Spleen (tissue), 11 donors: Measurements from ENCODE around the gene FBXL17. TPM values are rescaled to one million over a fixed set of nuclear protein-coding genes. Genes with fewer than 3 reads are reported as not detected.

Experiments
- DNase-seq: peaks from one replicate; pipeline ENCODE4 v3.0.0-alpha.2; 2020
- H3K27ac ChIP-seq, 8 donors: fragments of 200-600 bp; sonication (generic) in 7 of 8; 1 replicate in 4 of 8; 2 replicates in 4 of 8; pipeline versions ENCODE4 v1.5.0 to v1.8.0; 2016 to 2021; ENCODE audit warnings: inconsistent platforms in 4 of 8, mild to moderate bottlenecking in 4 of 8, moderate library complexity in 1 of 8
- H3K27me3 ChIP-seq, 7 donors: fragments of 200-600 bp; sonication (generic) in 6 of 7; replicated peaks in 1 of 7; 1 replicate in 4 of 7; 2 replicates in 3 of 7; pipeline versions ENCODE4 v1.5.0 to v1.8.0; 2016 to 2021; ENCODE audit warnings: inconsistent platforms in 3 of 7, mild to moderate bottlenecking in 1 of 7
- H3K36me3 ChIP-seq, 6 donors: fragments of 200-600 bp; sonication (generic) in 5 of 6; 1 replicate in 4 of 6; 2 replicates in 2 of 6; pipeline versions ENCODE4 v1.5.0 to v1.8.0; 2016 to 2021; ENCODE audit warnings: inconsistent platforms in 2 of 6
- H3K4me1 ChIP-seq, 6 donors: fragments of 200-600 bp; sonication (generic) in 5 of 6; 1 replicate in 3 of 6; 2 replicates in 3 of 6; pipeline versions ENCODE4 v1.5.0 to v1.8.0; 2016 to 2021; ENCODE audit warnings: inconsistent platforms in 3 of 6
- H3K4me3 ChIP-seq, 8 donors: fragments of 200-600 bp; sonication (generic) in 7 of 8; 1 replicate in 4 of 8; 2 replicates in 4 of 8; pipeline versions ENCODE4 v1.5.0 to v1.8.0; 2016 to 2021; ENCODE audit warnings: inconsistent platforms in 4 of 8, mild to moderate bottlenecking in 4 of 8, moderate library complexity in 2 of 8
- H3K9me3 ChIP-seq, 8 donors: fragments of 200-600 bp; sonication (generic) in 7 of 8; 1 replicate in 4 of 8; 2 replicates in 4 of 8; pipeline versions ENCODE4 v1.5.0 to v1.8.0; 2016 to 2021; ENCODE audit warnings: inconsistent platforms in 4 of 8
- POLR2A ChIP-seq, 3 donors: fragments of 450-650 bp; IDR thresholded peaks; one replicate each; pipeline ENCODE4 v1.5.1; 2017; ENCODE audit warnings: antibody characterized with exemption in 3 of 3, mild to moderate bottlenecking in 1 of 3
- POLR2AphosphoS5 ChIP-seq, 3 donors: sonication (generic); formaldehyde crosslinking; IDR thresholded peaks; one replicate each; pipeline ENCODE4 v1.5.1; 2017; ENCODE audit warnings: antibody characterized with exemption in 3 of 3
- WGBS, 5 donors: extraction: QIAGEN DNeasy Blood & Tissue Kit in 3 of 5; methylation state at CpG; one replicate each; pipeline versions ENCODE4 v1.1.5 to v1.1.7; 2013 to 2018; 5-methylcytosine and 5-hydroxymethylcytosine counted together
- intact Hi-C: fragments of 100-400 bp; cut with DNase I; formaldehyde crosslinking; loops from one replicate; pipeline ENCODE4 v1.15.0; 2023; ENCODE audit warnings: low total_unique reads
- polyA plus RNA-seq, 3 donors: library from polyadenylated mRNA; stranded (reverse); fragments of 200-250 nt; gene quantifications; one replicate each; pipeline ENCODE4 v1.2.1, GENCODE V29; 2013
- total RNA-seq, 7 donors: library from RNA; depleted of rRNA in 3 of 7; stranded (reverse); fragments of >200 nt in 3 of 7; fragmentation: NEBNext Ultra II Directional in 4 of 7; extraction: Animal tissue kit (Norgen Biotek cat#: 25700) in 4 of 7; gene quantifications; one replicate each; pipeline versions ENCODE4 v1.1.0 to v1.2.1, GENCODE V29; 2016 to 2021
- TF ChIP-seq, protein P1 (sequence below), 11 experiments: fragments of 200-600 bp in 7 of 11; fragments of 450-650 bp in 4 of 11; sonication (generic) in 4 of 11; IDR thresholded peaks in 8 of 11; conservative IDR thresholded peaks in 3 of 11; 1 replicate in 7 of 11; 2 replicates in 4 of 11; pipeline versions ENCODE4 v1.4.0 to v1.8.0; 2016 to 2021; ENCODE audit warnings: antibody characterized with exemption in 11 of 11, inconsistent platforms in 4 of 11, mild to moderate bottlenecking in 1 of 11
- donor health status: healthy with polysubstance abuse.
- donor health status: DM: no; HTN: no; CAD: no; lungs with moderate emphysema.
- donor health status: DM: no; HTN: no; CAD: no.
- donor health status: Bipolar disorder and iron deficiency.
- donor health status: healthy.
- donor health status: DM: no; HTN: no; CAD: no.
- donor health status: DM: yes; HTN: yes; CAD: no.

Gene FBXL17
- total and polyA plus RNA-seq, 10 donors = 5.1 to 39.9 (median 21.8) TPM

DNA sequence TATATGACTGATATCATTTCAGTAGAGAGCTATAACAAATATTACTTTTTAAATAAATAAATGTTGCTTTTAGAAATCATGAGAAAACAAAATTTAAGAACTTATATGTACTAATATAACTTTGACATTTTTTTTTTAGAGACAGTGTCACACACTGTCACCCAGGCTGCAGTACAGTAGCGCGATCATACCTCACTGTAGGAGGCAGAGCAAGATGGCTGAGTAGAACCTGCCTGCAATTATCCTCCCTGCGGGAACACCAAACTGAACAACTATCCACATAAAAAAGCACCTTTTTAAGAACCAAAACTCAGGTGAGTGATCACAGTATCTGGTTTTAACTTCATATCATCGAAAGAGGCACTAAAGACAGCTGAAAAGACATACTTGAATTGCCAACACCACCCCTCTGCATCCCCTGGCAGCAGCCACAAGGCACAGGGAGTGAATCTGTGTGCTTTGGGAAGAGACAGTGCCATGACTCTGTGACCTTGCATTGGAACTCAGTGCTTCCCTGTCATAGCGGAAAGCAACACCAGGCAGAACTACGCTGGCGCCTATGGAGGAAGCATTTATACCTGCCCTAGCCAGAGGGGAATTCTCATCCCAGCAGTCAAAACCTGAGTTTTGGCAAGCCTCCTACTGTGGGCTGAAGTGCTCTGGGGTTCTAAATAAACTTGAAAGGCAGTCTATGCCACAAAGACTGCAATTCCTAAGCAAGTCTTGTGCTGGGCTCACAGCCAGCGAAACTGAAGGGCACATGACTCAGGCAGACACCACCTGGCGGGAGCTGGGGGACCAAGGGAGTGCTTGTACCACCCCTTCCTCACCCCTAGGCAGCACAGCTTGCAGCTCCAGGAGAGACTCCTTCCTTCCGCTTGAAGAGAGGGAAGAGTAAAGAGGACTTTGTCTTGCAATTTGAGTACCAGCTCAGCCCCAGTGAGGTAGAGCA is 142.7 kb downstream of the FBXL17 start:
- 83 to 97% (median 89%) methylated on average over 7 to 10 of the region's 10 CpGs for WGBS, 5 donors
- no peak for TF ChIP-seq POLR2AphosphoS5 (IDR thresholded peaks at IDR 0.05)
- no peak for TF ChIP-seq POLR2A (IDR thresholded peaks at IDR 0.05)
- TF ChIP-seq, protein P1, sequence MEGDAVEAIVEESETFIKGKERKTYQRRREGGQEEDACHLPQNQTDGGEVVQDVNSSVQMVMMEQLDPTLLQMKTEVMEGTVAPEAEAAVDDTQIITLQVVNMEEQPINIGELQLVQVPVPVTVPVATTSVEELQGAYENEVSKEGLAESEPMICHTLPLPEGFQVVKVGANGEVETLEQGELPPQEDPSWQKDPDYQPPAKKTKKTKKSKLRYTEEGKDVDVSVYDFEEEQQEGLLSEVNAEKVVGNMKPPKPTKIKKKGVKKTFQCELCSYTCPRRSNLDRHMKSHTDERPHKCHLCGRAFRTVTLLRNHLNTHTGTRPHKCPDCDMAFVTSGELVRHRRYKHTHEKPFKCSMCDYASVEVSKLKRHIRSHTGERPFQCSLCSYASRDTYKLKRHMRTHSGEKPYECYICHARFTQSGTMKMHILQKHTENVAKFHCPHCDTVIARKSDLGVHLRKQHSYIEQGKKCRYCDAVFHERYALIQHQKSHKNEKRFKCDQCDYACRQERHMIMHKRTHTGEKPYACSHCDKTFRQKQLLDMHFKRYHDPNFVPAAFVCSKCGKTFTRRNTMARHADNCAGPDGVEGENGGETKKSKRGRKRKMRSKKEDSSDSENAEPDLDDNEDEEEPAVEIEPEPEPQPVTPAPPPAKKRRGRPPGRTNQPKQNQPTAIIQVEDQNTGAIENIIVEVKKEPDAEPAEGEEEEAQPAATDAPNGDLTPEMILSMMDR (IDR thresholded peaks at IDR 0.05 in 8 of 11, conservative IDR thresholded peaks at IDR 0.05 in 3 of 11) = no peak
- no peak for DNase-seq

DNA sequence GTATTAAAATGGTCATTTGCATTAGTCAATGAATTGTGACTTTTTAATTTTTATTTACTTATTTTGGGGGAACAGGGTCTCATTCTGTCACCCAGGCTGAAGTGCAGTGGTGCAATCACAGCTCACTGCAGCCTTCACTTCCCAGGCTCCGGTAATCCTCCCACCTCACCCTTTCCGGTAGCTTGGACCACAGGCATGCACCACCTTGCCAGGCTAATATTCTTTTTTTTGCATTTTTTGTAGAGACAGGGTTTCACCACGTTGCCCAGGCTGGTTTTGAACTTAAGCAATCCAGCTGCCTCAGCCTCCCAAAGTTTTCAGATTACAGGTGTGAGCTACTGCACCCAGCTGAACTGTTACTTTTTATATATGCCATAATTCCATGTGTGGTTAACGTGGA is 143.4 kb downstream of the FBXL17 start:
- DNase-seq = no peak
- Histone ChIP-seq H3K4me1 (no peaks in the 10 kb centered on the region), H3K36me3 (no peaks in the 10 kb centered on the region), H3K27ac (no peak overlapping the region), H3K27me3 (no peaks in the 10 kb centered on the region), H3K9me3 (no peaks in the 10 kb centered on the region), H3K4me3 (no peak overlapping the region)
- intact Hi-C loops = no loop called here
- TF ChIP-seq POLR2AphosphoS5 (IDR thresholded peaks at IDR 0.05) (no peak), POLR2A (IDR thresholded peaks at IDR 0.05) (no peak)
- TF ChIP-seq, protein P1 (IDR thresholded peaks at IDR 0.05 in 8 of 11, conservative IDR thresholded peaks at IDR 0.05 in 3 of 11) = no peak
- WGBS, 5 donors = 87 to 92% (median 87%) methylated on average over 4 of the region's 4 CpGs

More for the DNA sequence above, 142.7 kb downstream of the FBXL17 start:
- Histone ChIP-seq H3K36me3 (no peaks in the 10 kb centered on the region), H3K9me3 (no peaks in the 10 kb centered on the region), H3K4me3 (no peak overlapping the region), H3K4me1 (no peaks in the 10 kb centered on the region), H3K27me3 (no peaks in the 10 kb centered on the region), H3K27ac (no peak overlapping the region)
- intact Hi-C loops = no loop called here

DNA sequence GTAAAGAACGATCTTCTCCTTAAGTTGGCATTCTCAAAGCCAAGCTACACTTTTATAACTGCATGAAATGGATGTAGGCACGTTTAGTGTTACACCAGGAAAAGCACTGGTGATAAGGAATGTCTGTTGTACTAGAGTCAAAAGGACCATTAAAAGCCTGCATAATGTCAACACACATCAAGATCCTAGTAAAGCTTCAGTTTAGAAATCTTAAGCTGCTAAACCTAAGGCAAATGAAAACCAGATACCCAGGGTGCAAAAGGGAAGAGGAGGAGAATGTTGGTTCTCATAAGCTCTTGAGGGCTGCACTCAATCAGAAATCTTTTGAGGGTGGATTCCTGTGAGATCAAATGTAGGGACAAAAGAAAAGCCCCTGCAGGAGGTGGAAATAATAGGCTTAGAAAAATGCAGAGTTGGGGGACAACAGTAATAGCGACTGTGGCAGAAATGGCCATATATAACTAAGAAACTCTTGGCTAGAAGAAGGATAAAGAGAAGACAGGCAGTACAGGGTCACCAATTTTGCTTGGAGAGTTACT is 148.2 kb downstream of the FBXL17 start:
- DNase-seq = no peak
- no peaks in the 10 kb centered on the region for H3K27me3 ChIP-seq
- no peak overlapping the region for H3K4me3 ChIP-seq

More for the DNA sequence above, 148.2 kb downstream of the FBXL17 start:
- intact Hi-C loops = no loop called here
- Histone ChIP-seq H3K9me3 (no peaks in the 10 kb centered on the region), H3K4me1 (no peaks in the 10 kb centered on the region), H3K27ac (no peak overlapping the region), H3K36me3 (peaks cover 0 to 11% (median 0%) of the 10 kb centered on the region in 6 donors)
- TF ChIP-seq POLR2AphosphoS5 (IDR thresholded peaks at IDR 0.05) = no peak
- TF ChIP-seq, protein P1 (IDR thresholded peaks at IDR 0.05 in 8 of 11, conservative IDR thresholded peaks at IDR 0.05 in 3 of 11) = no peak
- no peak for TF ChIP-seq POLR2A (IDR thresholded peaks at IDR 0.05)
- 76 to 89% (median 78%) methylated on average over 3 of the region's 3 CpGs for WGBS, 5 donors
